ENCODE measurements around the gene PNKD.

PNKD gene

DNA sequence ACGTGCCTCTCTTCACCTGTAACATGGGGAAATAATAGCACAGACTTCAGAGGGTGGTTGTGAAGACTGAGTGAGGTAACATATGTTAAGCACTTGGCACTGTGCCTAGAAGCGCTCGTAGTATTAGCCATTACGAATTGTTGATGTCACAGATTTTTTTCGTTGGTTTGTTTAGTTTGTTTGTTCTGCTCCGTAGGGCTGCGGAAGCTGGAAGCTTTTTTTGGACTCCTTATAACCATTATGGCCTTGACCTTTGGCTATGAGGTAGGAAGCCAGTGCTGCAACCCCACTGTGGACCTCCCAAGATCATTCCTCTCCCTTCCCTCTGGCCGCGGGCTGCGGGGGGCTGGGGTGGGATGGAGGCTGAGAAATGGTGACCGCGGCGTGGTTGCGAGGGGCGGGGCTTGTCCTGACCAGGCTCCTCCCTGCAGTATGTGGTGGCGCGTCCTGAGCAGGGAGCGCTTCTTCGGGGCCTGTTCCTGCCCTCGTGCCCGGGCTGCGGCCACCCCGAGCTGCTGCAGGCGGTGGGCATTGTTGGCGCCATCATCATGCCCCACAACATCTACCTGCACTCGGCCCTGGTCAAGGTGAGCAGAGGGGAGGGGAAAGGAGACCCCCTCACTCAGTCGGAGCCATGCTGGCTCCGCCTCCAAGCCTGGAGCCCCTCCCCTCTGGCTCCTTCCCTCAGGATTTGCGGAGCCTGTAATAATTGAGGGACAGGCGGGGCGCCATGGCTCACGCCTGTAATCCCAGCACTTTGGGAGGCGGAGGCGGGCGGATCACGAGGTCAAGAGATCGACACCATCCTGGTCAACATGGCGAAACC, 117.3 kb downstream of the PNKD start:
- whole genome bisulfite sequencing: 6% methylated on average over 38 of the region's 38 CpGs
- peak overlapping the region; percentile 61 for H3K4me3 ChIP-seq (ENCODE audit: low read length)
- H3K9ac ChIP-seq (ENCODE audit: low read depth, low read length): peak overlapping the region; percentile 42; the same call in 1 of the 2 replicates

DNA sequence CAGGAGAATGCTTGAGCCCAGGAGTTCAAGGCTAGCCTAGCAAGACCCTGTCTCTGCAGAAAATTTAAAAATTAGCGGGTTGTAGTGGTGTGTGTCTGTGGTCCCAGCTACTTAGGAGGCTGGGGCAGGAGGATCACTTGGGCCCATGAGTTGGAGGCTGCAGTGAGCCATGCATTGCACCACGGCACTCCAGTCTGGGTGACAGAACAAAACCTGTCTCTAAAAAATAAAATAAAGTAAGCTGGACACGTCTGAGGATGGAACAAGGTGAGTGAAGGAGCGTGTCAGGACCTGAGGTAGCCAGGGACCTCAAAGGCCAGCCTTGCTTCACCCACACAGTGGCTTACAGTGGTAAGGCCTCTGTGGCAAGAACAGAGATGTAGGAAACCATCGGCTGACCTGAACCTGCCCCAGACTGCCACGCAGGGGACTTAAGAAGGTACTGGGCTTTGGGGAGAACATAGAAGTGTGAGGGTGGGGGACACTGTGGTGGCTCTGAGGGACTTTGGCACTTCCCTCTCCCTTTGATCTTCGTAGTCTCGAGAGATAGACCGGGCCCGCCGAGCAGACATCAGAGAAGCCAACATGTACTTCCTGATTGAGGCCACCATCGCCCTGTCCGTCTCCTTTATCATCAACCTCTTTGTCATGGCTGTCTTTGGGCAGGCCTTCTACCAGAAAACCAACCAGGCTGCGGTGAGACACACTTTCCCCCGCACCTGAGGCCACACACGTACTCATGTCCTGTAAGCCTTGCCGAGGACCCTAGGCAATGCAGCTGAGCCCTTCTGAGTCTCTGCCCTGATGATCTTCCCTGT, 119.2 kb downstream of the PNKD start:
- H3K36me3 ChIP-seq (ENCODE audit: insufficient read depth, low read length): no peaks in the 10 kb centered on the region
- no peak overlapping the region for H3K4me3 ChIP-seq (ENCODE audit: low read length)
- 91% methylated on average over 17 of the region's 17 CpGs for WGBS
- H3K9ac ChIP-seq (ENCODE audit: low read depth, low read length): no peak overlapping the region
- H3K27ac ChIP-seq (ENCODE audit: low read depth, low read length): no peak overlapping the region
- H3K9me3 ChIP-seq (ENCODE audit: insufficient read depth, low read depth, low read length): no peaks in the 10 kb centered on the region
- H3K4me1 ChIP-seq (ENCODE audit: insufficient read depth, low read length): no peaks in the 10 kb centered on the region
- peaks cover 12% of the 10 kb centered on the region for H3K27me3 ChIP-seq (ENCODE audit: insufficient read depth, low read length)

More for the DNA sequence above, 117.3 kb downstream of the PNKD start:
- Histone ChIP-seq H3K36me3 (ENCODE audit: insufficient read depth, low read length) (no peaks in the 10 kb centered on the region), H3K4me1 (ENCODE audit: insufficient read depth, low read length) (no peaks in the 10 kb centered on the region), H3K27me3 (ENCODE audit: insufficient read depth, low read length) (peaks cover 12% of the 10 kb centered on the region), H3K9me3 (ENCODE audit: insufficient read depth, low read depth, low read length) (no peaks in the 10 kb centered on the region), H3K27ac (ENCODE audit: low read depth, low read length) (peak overlapping the region; percentile 34; the same call in 1 of the 2 replicates)

DNA sequence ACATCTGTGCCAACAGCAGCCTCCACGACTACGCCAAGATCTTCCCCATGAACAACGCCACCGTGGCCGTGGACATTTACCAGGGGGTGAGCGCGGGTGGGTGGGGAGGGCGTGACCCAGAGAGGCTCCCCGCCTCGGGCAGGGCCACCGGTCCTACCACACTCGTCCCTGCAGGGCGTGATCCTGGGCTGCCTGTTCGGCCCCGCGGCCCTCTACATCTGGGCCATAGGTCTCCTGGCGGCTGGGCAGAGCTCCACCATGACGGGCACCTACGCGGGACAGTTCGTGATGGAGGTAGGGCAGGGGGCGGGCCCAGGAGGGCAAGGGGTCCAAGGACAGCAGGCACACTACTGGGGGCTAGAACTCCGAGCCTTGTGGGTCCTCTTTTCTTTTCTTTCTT, 120.9 kb downstream of the PNKD start:
- 95% methylated on average over 23 of the region's 23 CpGs for WGBS

DNA sequence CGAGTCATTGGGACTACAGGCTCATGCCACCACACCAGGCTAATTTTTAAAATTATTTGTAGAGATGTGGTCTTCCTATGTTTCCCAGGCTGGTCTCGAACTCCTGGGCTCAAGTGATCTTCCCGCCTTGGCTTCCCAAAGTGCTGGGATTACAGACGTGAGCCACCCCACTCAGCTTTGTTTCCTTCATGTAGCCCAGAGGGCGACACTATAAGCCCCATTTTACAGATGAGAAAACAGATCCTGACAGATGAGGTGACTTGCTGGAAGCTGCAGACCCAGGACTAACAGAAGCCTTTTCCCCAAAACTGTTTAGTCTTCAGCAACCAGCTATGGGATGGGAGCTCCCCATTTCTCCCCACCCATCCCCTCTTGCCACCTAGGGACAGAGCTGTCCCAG, 122.1 kb downstream of the PNKD start:
- Histone ChIP-seq H3K4me1 (ENCODE audit: insufficient read depth, low read length) (peaks cover 6% of the 10 kb centered on the region), H3K9ac (ENCODE audit: low read depth, low read length) (no peak overlapping the region), H3K4me3 (ENCODE audit: low read length) (no peak overlapping the region), H3K9me3 (ENCODE audit: insufficient read depth, low read depth, low read length) (no peaks in the 10 kb centered on the region), H3K36me3 (ENCODE audit: insufficient read depth, low read length) (no peaks in the 10 kb centered on the region), H3K27ac (ENCODE audit: low read depth, low read length) (no peak overlapping the region), H3K27me3 (ENCODE audit: insufficient read depth, low read length) (peaks cover 19% of the 10 kb centered on the region)
- 90% methylated on average over 5 of the region's 5 CpGs for WGBS

More for the DNA sequence above, 120.9 kb downstream of the PNKD start:
- Histone ChIP-seq H3K4me3 (ENCODE audit: low read length) (no peak overlapping the region), H3K36me3 (ENCODE audit: insufficient read depth, low read length) (no peaks in the 10 kb centered on the region), H3K27ac (ENCODE audit: low read depth, low read length) (no peak overlapping the region), H3K9me3 (ENCODE audit: insufficient read depth, low read depth, low read length) (no peaks in the 10 kb centered on the region), H3K4me1 (ENCODE audit: insufficient read depth, low read length) (no peaks in the 10 kb centered on the region), H3K27me3 (ENCODE audit: insufficient read depth, low read length) (peaks cover 19% of the 10 kb centered on the region), H3K9ac (ENCODE audit: low read depth, low read length) (no peak overlapping the region)

DNA sequence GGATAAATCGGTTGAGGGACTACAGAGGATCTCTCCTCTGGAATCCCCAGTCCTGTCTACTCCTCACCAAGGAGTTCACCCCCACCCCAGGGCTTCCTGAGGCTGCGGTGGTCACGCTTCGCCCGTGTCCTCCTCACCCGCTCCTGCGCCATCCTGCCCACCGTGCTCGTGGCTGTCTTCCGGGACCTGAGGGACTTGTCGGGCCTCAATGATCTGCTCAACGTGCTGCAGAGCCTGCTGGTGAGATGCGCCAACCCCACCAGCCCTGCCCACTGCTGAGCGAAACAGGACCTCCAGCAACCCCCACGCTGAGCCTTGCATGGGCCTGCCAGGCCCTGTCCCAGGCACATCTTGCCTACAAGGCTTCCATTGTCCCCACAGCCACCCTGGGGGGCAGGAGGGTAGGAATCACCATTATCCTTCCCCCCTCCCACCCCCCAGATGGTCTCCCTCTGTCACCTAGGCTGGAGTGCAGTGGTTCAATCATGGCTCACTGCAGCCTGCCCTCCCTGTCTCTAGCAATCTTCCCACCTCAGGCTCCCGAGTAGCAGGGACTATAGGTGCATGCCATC, 122.7 kb downstream of the PNKD start:
- no peaks in the 10 kb centered on the region for H3K36me3 ChIP-seq (ENCODE audit: insufficient read depth, low read length)
- no peak overlapping the region for H3K27ac ChIP-seq (ENCODE audit: low read depth, low read length)
- no peaks in the 10 kb centered on the region for H3K9me3 ChIP-seq (ENCODE audit: insufficient read depth, low read depth, low read length)
- peaks cover 24% of the 10 kb centered on the region for H3K27me3 ChIP-seq (ENCODE audit: insufficient read depth, low read length)
- no peak overlapping the region for H3K4me3 ChIP-seq (ENCODE audit: low read length)
- 84% methylated on average over 16 of the region's 16 CpGs for WGBS
- H3K9ac ChIP-seq (ENCODE audit: low read depth, low read length): no peak overlapping the region
- peaks cover 6% of the 10 kb centered on the region for H3K4me1 ChIP-seq (ENCODE audit: insufficient read depth, low read length)

DNA sequence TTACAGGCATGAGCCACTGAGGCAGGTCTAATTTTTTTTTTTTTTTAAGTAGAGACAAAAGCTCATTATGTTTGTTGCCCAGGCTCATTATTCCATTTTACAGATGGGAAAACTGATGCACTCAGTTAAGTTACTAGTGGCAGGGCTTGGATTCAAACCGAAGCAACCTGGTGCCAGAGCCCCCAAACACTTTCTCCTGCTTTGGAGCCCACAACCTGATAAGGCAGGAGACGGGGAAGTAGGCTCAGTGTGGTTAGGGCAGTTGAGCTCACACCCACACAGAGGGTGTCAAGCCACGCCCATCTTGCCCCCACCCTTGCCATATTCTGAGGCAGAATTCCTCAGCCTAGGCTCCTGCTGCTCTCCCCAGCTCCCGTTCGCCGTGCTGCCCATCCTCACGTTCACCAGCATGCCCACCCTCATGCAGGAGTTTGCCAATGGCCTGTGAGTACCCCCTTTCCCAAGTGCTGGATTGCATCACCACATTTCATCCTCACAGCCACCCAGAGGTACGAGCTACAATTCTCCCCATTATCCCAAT, 123.5 kb downstream of the PNKD start:
- Histone ChIP-seq H3K9me3 (ENCODE audit: insufficient read depth, low read depth, low read length) (no peaks in the 10 kb centered on the region), H3K4me3 (ENCODE audit: low read length) (no peak overlapping the region), H3K36me3 (ENCODE audit: insufficient read depth, low read length) (no peaks in the 10 kb centered on the region), H3K9ac (ENCODE audit: low read depth, low read length) (no peak overlapping the region), H3K27ac (ENCODE audit: low read depth, low read length) (no peak overlapping the region), H3K27me3 (ENCODE audit: insufficient read depth, low read length) (peaks cover 32% of the 10 kb centered on the region), H3K4me1 (ENCODE audit: insufficient read depth, low read length) (peaks cover 6% of the 10 kb centered on the region)
- 62% methylated on average over 8 of the region's 8 CpGs for WGBS

DNA sequence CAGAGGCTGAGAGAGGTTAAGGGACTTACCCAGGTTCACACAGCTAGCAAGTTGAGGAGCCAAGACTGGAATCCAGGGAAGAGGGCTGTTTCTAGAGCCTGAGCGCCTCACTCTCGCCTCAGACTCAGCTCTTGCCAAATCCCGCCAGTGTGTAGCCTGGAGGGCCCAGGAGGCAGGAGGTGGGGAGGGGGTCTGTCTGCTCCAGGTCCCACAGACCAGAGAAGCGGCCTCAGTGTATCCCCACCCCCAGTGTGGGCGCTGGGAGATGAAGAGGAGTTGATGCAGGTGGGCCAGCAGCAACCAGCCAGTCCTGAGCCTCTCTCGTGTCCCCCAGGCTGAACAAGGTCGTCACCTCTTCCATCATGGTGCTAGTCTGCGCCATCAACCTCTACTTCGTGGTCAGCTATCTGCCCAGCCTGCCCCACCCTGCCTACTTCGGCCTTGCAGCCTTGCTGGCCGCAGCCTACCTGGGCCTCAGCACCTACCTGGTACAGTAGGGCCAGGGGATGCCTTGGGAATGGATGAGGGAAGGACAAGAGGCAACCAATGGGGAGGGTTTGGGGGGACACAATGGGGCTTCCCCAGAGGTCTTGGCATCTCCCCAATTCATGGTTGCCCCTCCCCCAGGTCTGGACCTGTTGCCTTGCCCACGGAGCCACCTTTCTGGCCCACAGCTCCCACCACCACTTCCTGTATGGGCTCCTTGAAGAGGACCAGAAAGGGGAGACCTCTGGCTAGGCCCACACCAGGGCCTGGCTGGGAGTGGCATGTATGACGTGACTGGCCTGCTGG, 124.2 kb downstream of the PNKD start:
- Histone ChIP-seq H3K36me3 (ENCODE audit: insufficient read depth, low read length) (no peaks in the 10 kb centered on the region), H3K27ac (ENCODE audit: low read depth, low read length) (no peak overlapping the region), H3K4me1 (ENCODE audit: insufficient read depth, low read length) (peaks cover 6% of the 10 kb centered on the region), H3K27me3 (ENCODE audit: insufficient read depth, low read length) (peaks cover 39% of the 10 kb centered on the region), H3K9ac (ENCODE audit: low read depth, low read length) (no peak overlapping the region), H3K9me3 (ENCODE audit: insufficient read depth, low read depth, low read length) (no peaks in the 10 kb centered on the region), H3K4me3 (ENCODE audit: low read length) (no peak overlapping the region)
- WGBS: 85% methylated on average over 13 of the region's 13 CpGs

DNA sequence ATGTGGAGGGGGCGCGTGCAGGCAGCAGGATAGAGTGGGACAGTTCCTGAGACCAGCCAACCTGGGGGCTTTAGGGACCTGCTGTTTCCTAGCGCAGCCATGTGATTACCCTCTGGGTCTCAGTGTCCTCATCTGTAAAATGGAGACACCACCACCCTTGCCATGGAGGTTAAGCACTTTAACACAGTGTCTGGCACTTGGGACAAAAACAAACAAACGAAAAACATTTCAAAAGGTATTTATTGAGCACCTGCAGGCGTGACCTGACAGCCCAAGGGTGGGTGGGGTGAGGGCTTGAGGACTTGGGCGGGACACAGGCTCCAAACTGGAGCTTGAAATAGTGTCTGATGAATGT, 124.7 kb downstream of the PNKD start:
- no peak overlapping the region for H3K9ac ChIP-seq (ENCODE audit: low read depth, low read length)
- H3K4me3 ChIP-seq (ENCODE audit: low read length): peak overlapping the region; percentile 80; the same call in 1 of the 2 replicates
- H3K9me3 ChIP-seq (ENCODE audit: insufficient read depth, low read depth, low read length): no peaks in the 10 kb centered on the region
- peaks cover 40% of the 10 kb centered on the region for H3K27me3 ChIP-seq (ENCODE audit: insufficient read depth, low read length)
- no peak overlapping the region for H3K27ac ChIP-seq (ENCODE audit: low read depth, low read length)
- 83% methylated on average over 6 of the region's 6 CpGs for WGBS
- peaks cover 6% of the 10 kb centered on the region for H3K4me1 ChIP-seq (ENCODE audit: insufficient read depth, low read length)
- no peaks in the 10 kb centered on the region for H3K36me3 ChIP-seq (ENCODE audit: insufficient read depth, low read length)

DNA sequence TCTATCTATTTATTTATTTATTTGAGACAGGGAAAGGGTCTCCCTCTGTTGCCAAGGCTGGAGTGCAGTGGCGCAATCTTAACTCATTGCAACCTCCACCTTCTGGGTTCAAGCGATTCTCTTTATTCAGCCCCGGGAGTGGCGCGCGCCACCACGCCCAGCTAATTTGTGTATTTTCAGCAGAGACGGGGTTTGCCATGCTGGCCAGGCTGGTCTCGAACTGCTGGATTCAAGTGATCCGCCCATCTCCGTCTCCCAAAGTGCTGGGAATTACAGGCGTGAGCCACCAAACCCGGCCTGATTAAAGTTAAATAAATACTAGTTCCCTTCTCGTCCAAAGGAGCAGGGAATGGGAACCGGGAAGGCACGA, 125.1 kb downstream of the PNKD start:
- peak overlapping the region; percentile 0; the same call in 1 of the 2 replicates for H3K9ac ChIP-seq (ENCODE audit: low read depth, low read length)
- H3K27me3 ChIP-seq (ENCODE audit: insufficient read depth, low read length): peaks cover 40% of the 10 kb centered on the region
- no peaks in the 10 kb centered on the region for H3K9me3 ChIP-seq (ENCODE audit: insufficient read depth, low read depth, low read length)
- H3K36me3 ChIP-seq (ENCODE audit: insufficient read depth, low read length): no peaks in the 10 kb centered on the region
- H3K27ac ChIP-seq (ENCODE audit: low read depth, low read length): no peak overlapping the region
- peak overlapping the region; percentile 80 for H3K4me3 ChIP-seq (ENCODE audit: low read length)
- WGBS: 12% methylated on average over 16 of the region's 16 CpGs
- peaks cover 6% of the 10 kb centered on the region for H3K4me1 ChIP-seq (ENCODE audit: insufficient read depth, low read length)

DNA sequence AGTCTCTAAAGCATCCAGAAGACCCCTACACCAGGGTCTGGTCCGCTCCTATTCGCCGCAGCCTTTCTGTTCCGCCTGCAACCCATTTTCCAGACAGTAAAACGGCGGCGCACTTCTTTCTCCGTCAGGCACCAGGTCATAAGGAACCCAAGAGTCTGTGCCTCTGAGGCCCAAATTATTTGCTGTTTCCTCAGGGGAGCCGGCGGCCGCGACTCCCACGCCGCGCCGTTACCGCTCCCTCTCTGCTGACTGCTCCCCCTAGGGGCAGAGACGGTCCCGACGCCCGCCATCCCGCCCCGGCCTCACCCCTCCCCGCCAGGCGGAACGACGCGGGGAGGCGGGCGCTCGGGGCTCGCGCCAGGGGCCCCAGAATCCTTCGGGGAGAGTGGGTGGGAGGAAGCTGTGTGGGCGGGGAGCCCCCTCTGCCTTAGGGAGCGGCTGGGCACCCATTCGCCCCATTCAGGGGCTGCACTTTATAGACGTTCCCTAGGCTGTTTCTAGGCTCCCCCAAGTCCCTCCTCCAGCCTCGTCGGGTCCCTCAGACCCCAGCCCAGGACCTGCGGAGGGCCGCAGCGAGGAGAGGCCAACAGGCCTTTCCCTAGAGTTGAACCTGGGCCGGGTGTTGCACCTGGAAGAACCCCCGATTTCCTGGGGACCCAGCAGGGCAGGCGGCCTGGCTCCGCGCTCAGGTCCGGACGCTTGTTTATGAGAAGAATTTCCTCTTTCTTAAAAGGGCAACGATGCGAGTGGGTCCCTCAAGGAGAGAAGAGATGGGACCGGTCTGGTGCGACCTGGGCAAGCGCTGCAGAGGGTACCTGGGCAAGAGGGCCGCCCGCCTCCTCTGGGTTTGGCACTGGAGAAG, 125.7 kb downstream of the PNKD start:
- WGBS: under 1% methylated on average over 57 of the region's 57 CpGs
- peaks cover 40% of the 10 kb centered on the region for H3K27me3 ChIP-seq (ENCODE audit: insufficient read depth, low read length)
- H3K4me1 ChIP-seq (ENCODE audit: insufficient read depth, low read length): peaks cover 7% of the 10 kb centered on the region
- peak overlapping the region; percentile 80 for H3K4me3 ChIP-seq (ENCODE audit: low read length)
- H3K36me3 ChIP-seq (ENCODE audit: insufficient read depth, low read length): no peaks in the 10 kb centered on the region
- H3K9me3 ChIP-seq (ENCODE audit: insufficient read depth, low read depth, low read length): no peaks in the 10 kb centered on the region
- peak overlapping the region; percentile 99 for H3K27ac ChIP-seq (ENCODE audit: low read depth, low read length)
- peak overlapping the region; percentile 94 for H3K9ac ChIP-seq (ENCODE audit: low read depth, low read length)

Data from HUES64 (cell line).